ENCODE data around the gene RBBP8. TPM values are rescaled to one million over a fixed set of nuclear protein-coding genes. Genes with fewer than 3 reads are reported as not detected.

The RBBP8 gene
- total and polyA plus RNA-seq, 4 donors: 6.5 to 9.8 (median 7.4) TPM

- DNase-seq (ENCODE audit: low spot score): no peak
- WGBS: 68% methylated on average over 5 of the region's 5 CpGs
- no peak overlapping the region for H3K9ac ChIP-seq (ENCODE audit: low read depth in 1 of 2, low read length in 2 of 2)
- no peak overlapping the region for H3K27ac ChIP-seq (ENCODE audit: low read depth in 1 of 2, low read length in 2 of 2)
- H3K9me3 ChIP-seq (ENCODE audit: control insufficient read depth in 4 of 4, low read length in 3 of 4): no peaks in the 10 kb centered on the region
- no peaks in the 10 kb centered on the region for H3K36me3 ChIP-seq (ENCODE audit: control insufficient read depth in 4 of 4, insufficient read depth in 3 of 4, low read depth in 1 of 4, low read length in 3 of 4)
- no peaks in the 10 kb centered on the region for H3K27me3 ChIP-seq (ENCODE audit: control insufficient read depth in 4 of 4, insufficient read depth in 4 of 4, low read length in 3 of 4)
- TF ChIP-seq RAD21 (IDR thresholded peaks at IDR 0.05): no peak
- no peak for TF ChIP-seq NR2F2 (IDR thresholded peaks at IDR 0.05)
- no peak for TF ChIP-seq MAX (IDR thresholded peaks at IDR 0.05)
- TF ChIP-seq FOXA2 (IDR thresholded peaks at IDR 0.05): no peak
- TF ChIP-seq YY1 (IDR thresholded peaks at IDR 0.05): no peak
- TF ChIP-seq RXRA (IDR thresholded peaks at IDR 0.05): no peak
- no peak for TF ChIP-seq HNF4G (IDR thresholded peaks at IDR 0.05)
- TF ChIP-seq HNF4A (conservative IDR thresholded peaks at IDR 0.05): no peak
- TF ChIP-seq GABPA (IDR thresholded peaks at IDR 0.05 in 1 of 2, conservative IDR thresholded peaks at IDR 0.05 in 1 of 2): no peak
- TF ChIP-seq SP1 (IDR thresholded peaks at IDR 0.05): no peak
- no peak for TF ChIP-seq REST (IDR thresholded peaks at IDR 0.05)
- TF ChIP-seq ZBTB33 (IDR thresholded peaks at IDR 0.05): no peak
- no peak for TF ChIP-seq CTCF (IDR thresholded peaks at IDR 0.05; ENCODE audit: low read depth, low read length, missing input control)
- no peak for TF ChIP-seq JUND (IDR thresholded peaks at IDR 0.05)
- no peak for TF ChIP-seq TAF1 (conservative IDR thresholded peaks at IDR 0.05)
- TF ChIP-seq EGR1 (IDR thresholded peaks at IDR 0.05; ENCODE audit: low read depth in 2 of 2): no peak
- no peak for TF ChIP-seq ATF3 (IDR thresholded peaks at IDR 0.05)
- no peak for TF ChIP-seq FOXA1 (IDR thresholded peaks at IDR 0.05)
- no peak overlapping the region for H3K4me3 ChIP-seq (ENCODE audit: low read depth in 1 of 3, low read length in 3 of 3)
- H3K4me1 ChIP-seq (ENCODE audit: control insufficient read depth in 4 of 4, insufficient read depth in 4 of 4, low read length in 3 of 4): peaks cover 0 to 4% (median 0%) of the 10 kb centered on the region in 4 donors
These were observed 138.2 kb downstream of the RBBP8 start for GRCh38 chr18:23071285-23071684.

All from liver (tissue), 9 donors.